Coronary artery (tissue), 2 donors: ENCODE measurements around the gene AMZ1.

Source experiments
- DNase-seq: peaks from one replicate; pipeline ENCODE4 v3.0.0-alpha.2; 2017; ENCODE audit warnings: low spot score
- H3K27ac ChIP-seq, 2 donors: fragments of 200-600 bp; sonication (generic); one replicate each; pipeline ENCODE4 v1.5.1; 2016 to 2019
- H3K4me3 ChIP-seq: fragments of 200-600 bp; sonication (generic); 2 replicates; pipeline ENCODE4 v1.5.1; 2016; ENCODE audit warnings: mild to moderate bottlenecking, moderate library complexity
- TF ChIP-seq, protein P1 (sequence below): fragments of 200-600 bp; sonication (generic); IDR thresholded peaks from one replicate; pipeline ENCODE4 v1.5.1; 2019; ENCODE audit warnings: antibody characterized with exemption

The AMZ1 gene

DNA sequence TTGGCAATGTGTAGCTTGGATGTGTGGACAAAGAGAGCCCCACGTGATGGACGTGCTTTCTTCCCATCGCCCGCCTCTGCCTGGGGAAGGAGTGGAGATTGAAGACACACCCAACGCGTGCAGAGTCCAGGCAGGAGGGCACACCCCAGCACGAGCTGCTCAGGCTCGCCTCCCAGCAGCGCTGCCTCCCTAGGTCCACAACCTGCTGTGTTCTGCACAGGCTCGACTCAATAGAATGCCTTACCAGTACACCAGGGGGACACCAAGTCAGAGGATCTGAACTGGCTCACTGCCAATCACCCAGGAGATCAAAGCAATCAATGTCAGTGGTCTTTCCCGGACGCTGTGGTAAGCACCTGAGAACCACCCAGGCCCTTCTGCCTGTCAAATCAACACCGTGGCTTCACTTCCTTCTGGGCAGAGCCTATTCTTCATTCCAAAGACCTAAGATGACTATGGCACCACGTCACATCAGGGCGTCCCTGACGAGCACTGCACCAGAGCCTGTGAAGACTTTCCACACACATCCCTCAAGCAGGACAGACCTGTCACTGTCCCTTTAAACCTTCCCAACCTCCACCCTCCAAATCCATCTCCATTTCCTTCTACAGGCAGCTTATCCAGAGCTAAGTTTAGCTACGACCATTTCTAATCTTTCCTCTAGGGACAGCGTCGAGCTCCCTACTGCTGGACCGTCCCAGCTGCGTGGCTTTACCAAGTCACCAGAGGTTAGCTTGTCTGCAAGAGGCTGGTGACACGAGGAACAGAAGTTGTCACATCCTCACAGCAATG lies 72.3 kb downstream of the AMZ1 start:
- H3K4me3 ChIP-seq, result peak overlapping the region; percentile 59
- no peak for DNase-seq
- H3K27ac ChIP-seq, result peak overlapping the region; percentile 89 to 95
- TF ChIP-seq, protein P1, sequence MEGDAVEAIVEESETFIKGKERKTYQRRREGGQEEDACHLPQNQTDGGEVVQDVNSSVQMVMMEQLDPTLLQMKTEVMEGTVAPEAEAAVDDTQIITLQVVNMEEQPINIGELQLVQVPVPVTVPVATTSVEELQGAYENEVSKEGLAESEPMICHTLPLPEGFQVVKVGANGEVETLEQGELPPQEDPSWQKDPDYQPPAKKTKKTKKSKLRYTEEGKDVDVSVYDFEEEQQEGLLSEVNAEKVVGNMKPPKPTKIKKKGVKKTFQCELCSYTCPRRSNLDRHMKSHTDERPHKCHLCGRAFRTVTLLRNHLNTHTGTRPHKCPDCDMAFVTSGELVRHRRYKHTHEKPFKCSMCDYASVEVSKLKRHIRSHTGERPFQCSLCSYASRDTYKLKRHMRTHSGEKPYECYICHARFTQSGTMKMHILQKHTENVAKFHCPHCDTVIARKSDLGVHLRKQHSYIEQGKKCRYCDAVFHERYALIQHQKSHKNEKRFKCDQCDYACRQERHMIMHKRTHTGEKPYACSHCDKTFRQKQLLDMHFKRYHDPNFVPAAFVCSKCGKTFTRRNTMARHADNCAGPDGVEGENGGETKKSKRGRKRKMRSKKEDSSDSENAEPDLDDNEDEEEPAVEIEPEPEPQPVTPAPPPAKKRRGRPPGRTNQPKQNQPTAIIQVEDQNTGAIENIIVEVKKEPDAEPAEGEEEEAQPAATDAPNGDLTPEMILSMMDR, result peak; percentile 28

DNA sequence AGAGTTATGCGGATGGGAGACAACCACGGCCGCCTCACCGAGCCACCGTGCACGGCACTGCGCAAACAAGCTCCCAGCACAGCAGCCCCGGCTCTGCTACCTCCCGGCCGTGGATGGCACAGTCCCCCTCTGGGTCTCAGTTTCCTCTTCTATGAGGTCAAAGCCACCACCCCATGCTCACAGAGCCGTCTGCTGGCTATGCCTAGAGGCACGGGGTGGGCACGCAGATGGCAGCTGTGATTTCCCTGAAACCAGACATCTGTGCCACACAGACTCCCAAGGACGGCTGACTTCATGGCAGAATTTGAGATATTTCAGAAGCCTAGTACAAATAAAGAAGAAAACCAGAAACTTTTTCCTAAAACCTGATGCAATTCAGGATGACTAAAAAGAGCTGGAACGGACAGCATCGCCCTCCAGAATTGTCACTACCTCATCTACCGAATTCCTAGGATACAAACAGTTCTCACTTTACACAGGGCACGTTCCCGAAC lies 73.2 kb downstream of the AMZ1 start:
- TF ChIP-seq, protein P1, result no peak
- DNase-seq, result no peak
- H3K27ac ChIP-seq, result peak overlapping the region; percentile 89 to 95
- H3K4me3 ChIP-seq, result peak overlapping the region; percentile 59

DNA sequence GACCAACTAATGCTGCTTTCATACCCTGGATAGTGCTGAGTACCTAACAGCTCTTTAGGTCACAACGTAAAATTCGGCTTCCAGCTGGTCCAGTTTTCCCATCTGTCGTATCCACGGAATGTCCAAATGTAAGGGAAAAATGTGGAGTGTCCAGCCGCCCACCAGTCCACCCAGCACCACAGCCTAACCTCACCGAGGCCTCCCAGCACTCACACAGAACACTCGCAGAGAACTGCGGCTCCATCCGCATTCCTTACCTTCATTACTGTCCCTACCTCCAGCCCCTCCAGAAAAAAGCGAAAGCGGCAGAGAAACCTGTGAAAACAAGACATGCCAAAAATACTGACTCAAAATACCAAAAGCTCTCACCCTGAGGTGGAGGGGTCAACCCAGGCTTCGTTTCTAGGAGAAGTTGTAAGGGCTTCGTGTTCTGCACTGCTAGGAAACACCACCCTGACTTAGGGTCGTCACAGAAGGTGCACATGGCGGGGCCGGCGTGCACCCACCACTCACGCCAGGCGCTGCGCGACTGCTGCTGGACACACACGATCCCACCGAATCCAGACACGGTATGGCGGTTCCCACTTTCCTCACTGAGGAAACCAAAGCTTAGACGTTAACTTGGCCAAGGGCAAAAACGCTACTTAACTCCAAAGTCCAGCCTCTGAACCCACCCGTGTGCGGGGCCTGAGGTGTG lies 73.9 kb downstream of the AMZ1 start:
- TF ChIP-seq, protein P1, result no peak
- DNase-seq, result no peak
- H3K27ac ChIP-seq, result peak overlapping the region; percentile 89 to 95
- H3K4me3 ChIP-seq, result no peak overlapping the region

DNA sequence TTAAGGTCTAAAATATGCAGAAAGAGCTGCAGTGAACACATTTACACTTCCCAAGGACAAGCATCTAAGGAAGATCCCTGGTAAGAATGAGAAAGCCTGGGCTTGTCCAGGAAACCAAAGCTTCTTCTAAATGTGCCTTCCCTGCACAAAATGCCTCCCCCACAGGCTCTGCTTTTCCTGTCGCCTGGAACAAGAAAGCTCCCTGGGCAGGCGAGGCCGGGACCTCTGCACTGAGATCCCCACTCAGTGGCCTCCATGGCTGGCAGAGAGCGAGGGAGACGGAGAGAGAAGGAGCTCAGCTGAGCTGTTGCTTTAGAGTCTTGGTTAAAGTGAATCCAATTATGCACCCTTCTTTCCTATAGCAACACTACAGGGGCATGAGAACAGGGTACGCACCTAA lies 75.6 kb downstream of the AMZ1 start:
- Histone ChIP-seq H3K27ac (peak overlapping the region; percentile 89 to 95), H3K4me3 (peak overlapping the region; percentile 58)
- DNase-seq, result no peak
- TF ChIP-seq, protein P1, result no peak

DNA sequence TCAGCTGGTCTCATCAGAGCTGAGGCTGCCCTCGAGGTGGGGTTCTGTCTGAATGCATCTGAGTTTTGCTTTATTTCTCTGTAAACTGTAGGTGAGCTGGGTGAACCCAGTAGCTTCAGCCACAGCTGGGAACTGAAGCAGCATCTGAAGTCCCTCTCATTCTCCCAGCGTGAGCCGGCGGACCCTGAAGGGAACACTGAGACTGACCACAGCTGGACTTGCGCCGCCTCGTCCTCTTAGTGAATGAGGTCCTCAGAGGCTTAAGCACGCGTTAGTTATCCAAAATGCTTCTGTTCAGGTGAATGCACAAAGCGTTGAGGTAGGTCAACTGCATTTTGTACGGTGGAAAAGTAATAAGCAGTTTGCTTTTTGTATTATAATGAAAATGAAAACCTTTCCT lies 76.6 kb downstream of the AMZ1 start:
- TF ChIP-seq, protein P1, result no peak
- DNase-seq, result no peak
- Histone ChIP-seq H3K4me3 (no peak overlapping the region), H3K27ac (peak overlapping the region in 1 of 2 donors; percentile 18)
